Stimulated activated CD8-positive, alpha-beta memory T cell treated with anti-CD3 and anti-CD28 coated beads, Interleukin-12 subunit alpha, Interleukin-12 subunit beta, amount 100 ng/mL, for 1 hour (primary cell): Measurements from ENCODE around the gene CRELD1.
"Not testable (repeated sequence)": the region's sequence is repeated elsewhere in the genome, so short reads cannot be mapped to it uniquely, and the experiment has no call there.

Experiments used
- DNase-seq: peaks from one replicate; pipeline ENCODE4 v3.0.0-alpha.2; 2020; ENCODE audit warnings: low read depth

CRELD1 gene

GRCh38 chr3:9935966-9936510 is 2.4 kb downstream of the CRELD1 start:
- no peak for DNase-seq

GRCh38 chr3:9937486-9938238 is 4.0 kb downstream of the CRELD1 start:
- no peak for DNase-seq

GRCh38 chr3:9938966-9939365 is 5.3 kb downstream of the CRELD1 start:
- no peak for DNase-seq

- not testable (repeated sequence) for DNase-seq
These were observed 6.3 kb downstream of the CRELD1 start for GRCh38 chr3:9939906-9940305.

- no peak for DNase-seq
These were observed 7.1 kb downstream of the CRELD1 start for GRCh38 chr3:9940746-9941145.

GRCh38 chr3:9942164-9942563 is 8.5 kb downstream of the CRELD1 start:
- no peak for DNase-seq

- no peak for DNase-seq
These were observed 9.5 kb downstream of the CRELD1 start for GRCh38 chr3:9942934-9943690.

- DNase-seq = no peak
These were observed 10.6 kb downstream of the CRELD1 start for GRCh38 chr3:9944271-9944670.

GRCh38 chr3:9945358-9945757 is 11.7 kb downstream of the CRELD1 start:
- no peak for DNase-seq

GRCh38 chr3:9946112-9947024 is 12.7 kb downstream of the CRELD1 start:
- DNase-seq = peak; percentile 63

GRCh38 chr3:9947025-9947995 is 13.7 kb downstream of the CRELD1 start:
- DNase-seq = no peak

GRCh38 chr3:9948586-9948985 is 15.0 kb downstream of the CRELD1 start:
- no peak for DNase-seq

GRCh38 chr3:9949115-9949514 is 15.5 kb downstream of the CRELD1 start:
- no peak for DNase-seq

- no peak for DNase-seq
These were observed 16.0 kb downstream of the CRELD1 start for GRCh38 chr3:9949626-9950025.

GRCh38 chr3:9951126-9951525 is 17.5 kb downstream of the CRELD1 start:
- no peak for DNase-seq

- DNase-seq = no peak
These were observed 17.9 kb downstream of the CRELD1 start for GRCh38 chr3:9951598-9951961.

- peak; percentile 27 for DNase-seq
These were observed 18.6 kb downstream of the CRELD1 start, which contains the start of gene PRRT3 for GRCh38 chr3:9951962-9952805. TSS of gene PRRT3 (minus strand) at chr3:9952408. CDS start at chr3:9950115, 2,293 bp downstream.

GRCh38 chr3:9955067-9955502 is 21.5 kb downstream of the CRELD1 start:
- no peak for DNase-seq

GRCh38 chr3:9955611-9956352 is 22.1 kb downstream of the CRELD1 start:
- DNase-seq = no peak
